ENCODE data around the gene MRPL10. TPM values are rescaled to one million over a fixed set of nuclear protein-coding genes. Genes with fewer than 3 reads are reported as not detected.

MRPL10 gene
- total RNA-seq, 1 donor: 35.8 TPM

- peaks cover 10% of the 10 kb centered on the region for H3K4me1 ChIP-seq (ENCODE audit: insufficient read depth, low read length)
- no peak overlapping the region for H3K4me2 ChIP-seq (ENCODE audit: insufficient read depth, low read length)
- no peak overlapping the region for H3K4me3 ChIP-seq (ENCODE audit: insufficient read depth, low read length)
- H4K20me1 ChIP-seq (ENCODE audit: insufficient read depth, low read length): peaks cover 36% of the 10 kb centered on the region
- H3K27ac ChIP-seq (ENCODE audit: low read depth, low read length): no peak overlapping the region
- H3K27me3 ChIP-seq (ENCODE audit: insufficient read depth, low read length): peaks cover 16% of the 10 kb centered on the region
- no peak for TF ChIP-seq CTCF (IDR thresholded peaks at IDR 0.05; ENCODE audit: extremely low read depth, low read depth, low read length)
- DNase-seq (ENCODE audit: insufficient read length, low spot score, missing footprints): no peak
- no peaks in the 10 kb centered on the region for H3K9me3 ChIP-seq (ENCODE audit: low read depth, low read length)
- no peak overlapping the region for H2AFZ ChIP-seq (ENCODE audit: low read length)
- no peaks in the 10 kb centered on the region for H3K79me2 ChIP-seq (ENCODE audit: insufficient read depth, low read length)
- H3K36me3 ChIP-seq (ENCODE audit: insufficient read depth, low read length): peaks cover 32% of the 10 kb centered on the region
These were observed 23.1 kb downstream of the MRPL10 start for GRCh38 chr17:47808036-47808829.

- Histone ChIP-seq H3K9me3 (ENCODE audit: low read depth, low read length) (no peaks in the 10 kb centered on the region), H3K27me3 (ENCODE audit: insufficient read depth, low read length) (peaks cover 19% of the 10 kb centered on the region), H3K79me2 (ENCODE audit: insufficient read depth, low read length) (no peaks in the 10 kb centered on the region), H4K20me1 (ENCODE audit: insufficient read depth, low read length) (peaks cover 33% of the 10 kb centered on the region), H3K4me1 (ENCODE audit: insufficient read depth, low read length) (peaks cover 10% of the 10 kb centered on the region), H2AFZ (ENCODE audit: low read length) (no peak overlapping the region), H3K4me2 (ENCODE audit: insufficient read depth, low read length) (no peak overlapping the region), H3K27ac (ENCODE audit: low read depth, low read length) (no peak overlapping the region), H3K36me3 (ENCODE audit: insufficient read depth, low read length) (peaks cover 29% of the 10 kb centered on the region), H3K4me3 (ENCODE audit: insufficient read depth, low read length) (no peak overlapping the region)
- peak; percentile 22 for DNase-seq (ENCODE audit: insufficient read length, low spot score, missing footprints)
- no peak for TF ChIP-seq CTCF (IDR thresholded peaks at IDR 0.05; ENCODE audit: extremely low read depth, low read depth, low read length)
These were observed 23.9 kb downstream of the MRPL10 start for GRCh38 chr17:47807421-47807820.

- peaks cover 33% of the 10 kb centered on the region for H4K20me1 ChIP-seq (ENCODE audit: insufficient read depth, low read length)
These were observed 24.5 kb downstream of the MRPL10 start for GRCh38 chr17:47806913-47807255.

More at GRCh38 chr17:47806913-47807255, 24.5 kb downstream of the MRPL10 start:
- Histone ChIP-seq H3K4me1 (ENCODE audit: insufficient read depth, low read length) (peaks cover 10% of the 10 kb centered on the region), H2AFZ (ENCODE audit: low read length) (no peak overlapping the region), H3K9me3 (ENCODE audit: low read depth, low read length) (no peaks in the 10 kb centered on the region), H3K4me3 (ENCODE audit: insufficient read depth, low read length) (no peak overlapping the region), H3K27me3 (ENCODE audit: insufficient read depth, low read length) (peaks cover 19% of the 10 kb centered on the region), H3K4me2 (ENCODE audit: insufficient read depth, low read length) (no peak overlapping the region), H3K36me3 (ENCODE audit: insufficient read depth, low read length) (peaks cover 29% of the 10 kb centered on the region), H3K79me2 (ENCODE audit: insufficient read depth, low read length) (no peaks in the 10 kb centered on the region), H3K27ac (ENCODE audit: low read depth, low read length) (no peak overlapping the region)
- DNase-seq (ENCODE audit: insufficient read length, low spot score, missing footprints): peak; percentile 71
- TF ChIP-seq CTCF (IDR thresholded peaks at IDR 0.05; ENCODE audit: extremely low read depth, low read depth, low read length): no peak

Measured in osteoblast (primary cell).